Measurements from ENCODE around the gene SMARCD1.

The SMARCD1 gene

DNA sequence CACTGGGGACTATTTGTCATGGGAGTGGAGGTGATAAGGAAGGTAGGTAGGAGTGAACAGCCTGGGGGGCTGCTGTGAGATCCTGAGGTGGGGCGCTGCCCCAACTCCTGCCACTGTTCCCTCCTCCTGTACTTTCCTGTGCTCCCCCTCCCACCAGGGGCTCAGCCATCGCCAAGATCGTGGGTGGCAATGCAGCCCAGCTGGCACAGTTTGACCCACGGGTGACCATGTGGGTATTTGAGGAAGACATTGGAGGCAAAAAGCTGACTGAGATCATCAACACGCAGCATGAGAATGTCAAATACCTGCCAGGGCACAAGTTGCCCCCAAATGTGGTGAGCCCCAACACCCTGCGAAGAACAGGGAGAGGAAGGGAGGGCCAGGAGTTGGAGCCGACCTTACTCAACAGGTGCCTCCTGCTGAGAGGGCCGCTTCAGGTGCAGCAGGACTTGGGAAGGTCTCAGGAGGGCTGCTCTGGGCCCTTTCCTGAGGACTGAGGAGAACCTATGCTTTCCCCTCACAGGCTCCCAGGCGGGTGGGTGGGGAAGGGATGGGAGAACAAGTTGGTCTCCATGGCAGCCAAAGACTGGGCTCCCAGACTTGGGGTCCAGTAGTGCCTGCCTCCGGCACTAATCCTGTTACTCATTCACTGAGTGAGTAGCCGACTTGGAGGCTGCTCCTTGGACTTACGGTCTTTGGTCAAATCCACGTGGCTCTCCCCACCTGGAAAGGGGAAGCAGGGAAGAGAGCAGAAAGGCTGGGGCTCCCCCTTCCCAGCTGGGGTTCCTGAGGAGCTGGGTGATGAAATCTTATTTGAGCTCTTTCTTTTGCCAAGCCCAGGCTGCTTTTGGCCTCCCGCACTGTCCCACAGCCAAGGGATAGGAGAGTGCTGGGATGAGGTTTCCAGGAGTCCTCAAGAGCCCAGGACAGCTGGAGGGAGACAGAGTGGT, 19.6 kb downstream of the SMARCD1 start:
- DNase-seq (ENCODE audit: low read depth in 2 of 2) = no peak

- no peak for DNase-seq (ENCODE audit: low read depth in 2 of 2)
These were observed 20.8 kb downstream of the SMARCD1 start for GRCh38 chr12:50105913-50106450.

DNA sequence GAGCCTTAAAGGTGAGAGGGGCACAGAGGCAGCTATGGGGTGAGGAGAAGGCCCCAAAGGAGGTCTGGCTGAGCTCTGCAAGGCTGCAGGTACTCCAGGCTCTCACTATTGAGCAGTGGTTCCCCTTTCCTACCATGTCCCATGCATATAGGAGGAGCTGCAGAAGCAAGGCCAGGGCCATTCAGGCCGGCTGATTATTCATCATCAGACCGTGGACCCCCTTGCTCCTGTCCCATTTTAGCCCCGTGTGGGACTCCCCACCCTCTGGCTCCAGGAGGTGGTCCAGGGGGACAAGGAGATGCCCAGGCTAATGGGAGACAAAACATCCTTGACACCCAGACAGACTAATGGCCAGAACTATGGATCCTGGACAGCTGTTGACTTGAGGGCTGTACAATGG, 21.8 kb downstream of the SMARCD1 start:
- no peak for DNase-seq (ENCODE audit: low read depth in 2 of 2)

GRCh38 chr12:50107416-50108268, 22.5 kb downstream of the SMARCD1 start:
- DNase-seq (ENCODE audit: low read depth in 2 of 2) = no peak

DNA sequence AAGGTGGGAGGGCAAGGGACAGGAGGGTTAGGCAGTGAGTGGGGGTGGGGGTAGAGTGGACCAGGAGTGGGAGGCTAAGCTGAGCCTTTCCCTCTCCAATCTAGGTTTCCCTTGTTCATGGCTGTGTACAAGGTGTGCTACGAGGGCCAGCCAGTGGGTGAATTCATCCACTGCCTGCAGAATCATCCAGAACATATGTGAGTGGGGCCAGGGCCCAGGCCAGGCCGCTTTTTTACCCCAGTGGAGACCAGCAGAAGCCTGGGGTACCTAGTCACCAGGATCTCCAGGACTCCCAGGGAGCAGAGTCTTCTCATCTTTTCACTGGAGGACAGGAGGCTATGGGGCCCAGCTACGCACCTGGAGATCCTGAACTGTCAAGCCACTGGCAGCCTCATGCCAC, 24.2 kb downstream of the SMARCD1 start:
- DNase-seq (ENCODE audit: low read depth in 2 of 2) = no peak

GRCh38 chr12:50110127-50110761, 25.1 kb downstream of the SMARCD1 start:
- no peak for DNase-seq (ENCODE audit: low read depth in 2 of 2)

DNA sequence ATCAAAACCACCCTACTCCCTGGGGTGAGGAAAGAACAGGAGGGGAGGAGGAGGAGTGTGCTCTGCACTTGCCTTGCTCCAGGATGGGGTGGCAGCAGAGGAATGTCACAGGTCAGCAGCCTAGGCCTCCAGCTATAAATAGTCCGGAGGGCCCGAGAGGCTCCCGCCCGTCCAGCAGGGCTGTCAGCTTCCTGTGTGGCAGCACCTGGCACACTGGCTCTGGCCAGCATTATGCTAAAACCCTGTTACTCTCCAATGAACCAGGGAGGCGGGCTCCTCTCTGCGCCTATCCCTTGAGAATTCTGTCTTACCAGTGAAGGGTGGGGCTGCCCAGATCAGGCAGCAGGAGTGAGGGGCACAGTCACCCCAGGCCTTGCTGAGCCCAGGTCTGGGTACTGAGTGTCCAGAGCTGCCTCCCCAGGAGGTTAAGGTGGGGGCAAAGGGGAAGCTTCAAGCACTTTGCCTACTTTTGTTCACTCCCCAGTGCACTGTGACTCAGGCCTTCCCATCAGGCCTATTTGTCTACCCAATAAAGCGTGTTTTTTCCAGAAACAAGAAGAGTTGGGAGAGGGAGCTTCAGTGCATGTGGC, 25.7 kb downstream of the SMARCD1 start:
- DNase-seq (ENCODE audit: low read depth in 2 of 2) = no peak

GRCh38 chr12:50111395-50111692, 26.2 kb downstream of the SMARCD1 start:
- no peak for DNase-seq (ENCODE audit: low read depth in 2 of 2)

DNA sequence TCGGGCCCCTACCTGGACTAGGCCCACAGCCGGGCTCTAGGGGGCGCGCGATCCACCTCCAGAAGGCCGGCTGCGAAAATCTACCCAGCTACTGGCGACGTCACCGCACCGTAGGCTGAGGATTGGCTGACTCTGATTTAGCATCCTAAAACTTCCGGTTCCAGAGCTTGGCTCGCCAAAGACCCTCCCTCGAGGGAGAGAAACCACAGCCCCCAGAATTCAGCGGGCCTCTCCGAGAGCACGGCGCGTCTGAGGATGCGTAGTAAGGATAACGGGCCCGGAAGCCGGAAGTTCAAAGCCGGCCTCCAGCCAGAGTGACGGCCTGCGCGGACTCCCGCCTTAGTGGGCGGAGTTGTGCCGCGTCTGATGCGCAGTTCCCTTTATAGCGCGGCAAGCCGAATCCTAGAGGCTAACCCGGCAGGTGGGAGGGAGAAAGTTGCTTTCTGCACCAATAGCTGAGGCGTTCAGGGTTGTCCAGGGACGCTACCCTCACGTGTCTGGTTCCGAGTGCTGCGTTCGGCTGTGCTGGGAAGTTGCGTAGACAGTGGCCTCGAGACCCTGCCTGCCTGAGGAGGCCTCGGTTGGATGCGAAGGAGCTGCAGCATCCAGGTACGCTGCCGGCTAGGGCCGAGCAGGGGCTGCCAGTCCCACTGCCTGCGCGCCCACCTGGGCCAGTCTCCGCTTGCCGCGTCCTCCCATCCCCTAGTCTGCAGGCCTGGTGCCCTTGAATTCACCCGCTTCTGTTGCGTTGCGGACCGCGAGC, 26.7 kb downstream of the SMARCD1 start, which contains the start of gene COX14:
Gene COX14, plus strand, starts transcription at position 544 of the 763 bp plus-strand sequence. CDS start 7,808 bp downstream, outside the sequence.
- DNase-seq (ENCODE audit: low read depth in 2 of 2) = peak; percentile 99

GRCh38 chr12:50112456-50113218, 27.5 kb downstream of the SMARCD1 start:
- DNase-seq (ENCODE audit: low read depth in 2 of 2) = no peak

DNA sequence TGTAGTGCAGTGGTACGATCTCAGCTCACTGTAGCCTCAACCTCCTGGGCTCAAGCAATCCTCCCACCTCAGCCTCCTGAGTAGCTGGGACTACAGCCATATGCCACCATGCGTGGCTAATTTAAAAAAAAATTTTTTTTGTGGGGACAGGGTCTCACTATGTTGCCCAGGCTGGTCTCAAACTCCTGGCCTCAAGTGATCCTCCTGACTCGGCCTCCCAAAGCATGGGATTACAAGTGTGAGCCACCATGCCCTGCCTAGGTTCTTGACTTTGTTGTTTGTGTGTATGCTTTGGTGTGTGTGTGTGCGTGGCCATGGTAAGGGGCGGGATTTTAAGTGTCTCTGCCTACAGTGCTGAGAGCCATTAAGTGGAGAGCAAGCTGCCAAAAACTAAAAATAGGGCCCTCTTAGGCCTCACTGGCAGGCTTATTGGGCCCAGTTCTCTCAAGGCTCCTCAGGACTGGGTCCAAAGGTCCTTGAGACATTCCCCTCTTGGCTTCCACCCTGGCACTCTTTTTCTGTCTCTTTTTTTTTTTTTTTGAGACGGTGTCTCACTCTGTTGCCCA, 32.0 kb downstream of the SMARCD1 start:
- no peak for DNase-seq (ENCODE audit: low read depth in 2 of 2)

DNA sequence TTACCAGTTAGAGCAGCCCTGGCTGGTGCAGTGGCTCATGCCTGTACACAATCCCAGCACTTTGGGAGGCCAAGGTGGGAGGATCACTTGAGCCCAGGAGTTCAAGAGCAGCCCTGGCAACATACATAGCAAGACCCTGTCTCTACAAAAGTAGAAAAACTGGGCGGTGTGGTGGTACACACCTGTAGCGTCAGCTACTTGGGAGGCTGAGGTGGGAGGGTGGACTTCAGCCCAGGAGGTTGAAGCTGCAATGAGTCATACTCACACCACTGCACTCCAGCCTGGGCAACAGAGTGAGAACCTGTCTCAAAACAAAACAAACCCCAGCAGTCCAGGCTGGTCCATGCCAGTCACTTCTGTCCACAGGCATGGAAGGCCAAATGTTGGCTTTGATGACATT, 34.2 kb downstream of the SMARCD1 start:
- DNase-seq (ENCODE audit: low read depth in 2 of 2) = no peak

GRCh38 chr12:50120521-50120920, 35.4 kb downstream of the SMARCD1 start:
- no peak for DNase-seq (ENCODE audit: low read depth in 2 of 2)

- no peak for DNase-seq (ENCODE audit: low read depth in 2 of 2)
These were observed 35.8 kb downstream of the SMARCD1 start for GRCh38 chr12:50120953-50121352.

DNA sequence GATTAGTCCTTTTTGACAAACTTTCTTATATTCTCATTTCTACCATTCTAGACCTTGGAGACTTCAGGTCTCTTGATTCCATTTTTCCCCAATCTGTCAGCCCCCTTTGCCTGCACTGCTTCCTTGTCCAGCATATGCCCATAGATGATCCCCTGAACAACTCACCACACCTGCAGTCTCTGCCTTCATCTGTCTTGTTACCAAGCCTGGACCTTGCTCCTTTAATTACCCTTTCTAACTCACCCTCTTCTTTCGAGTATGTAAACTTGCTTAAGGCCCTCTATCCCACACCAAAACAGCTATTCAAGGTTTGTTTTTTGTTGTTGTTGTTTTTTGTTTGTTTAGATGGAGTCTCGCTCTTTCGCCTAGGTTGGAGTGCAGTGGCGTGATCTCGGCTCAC, 36.5 kb downstream of the SMARCD1 start:
- DNase-seq (ENCODE audit: low read depth in 2 of 2) = no peak

DNA sequence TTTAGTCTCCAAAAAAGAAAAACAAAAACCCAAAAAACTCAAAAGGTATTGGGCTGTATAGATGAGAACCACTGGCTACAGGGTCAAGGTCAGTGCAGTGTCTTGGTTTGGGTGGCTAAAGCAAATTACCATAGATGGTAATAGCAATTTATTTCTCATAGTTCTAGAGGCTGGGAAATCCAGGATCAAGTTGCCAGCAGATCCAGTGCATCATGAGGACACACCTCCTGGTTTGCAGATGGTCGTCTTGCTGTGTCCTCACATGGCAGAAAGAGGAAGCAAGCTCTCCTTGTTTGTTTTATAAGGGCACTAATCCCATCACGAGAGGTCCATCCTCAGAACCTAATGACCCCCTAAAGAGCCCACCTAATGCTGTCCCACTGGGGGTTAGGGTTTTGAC, 38.1 kb downstream of the SMARCD1 start:
- DNase-seq (ENCODE audit: low read depth in 2 of 2) = no peak

DNA sequence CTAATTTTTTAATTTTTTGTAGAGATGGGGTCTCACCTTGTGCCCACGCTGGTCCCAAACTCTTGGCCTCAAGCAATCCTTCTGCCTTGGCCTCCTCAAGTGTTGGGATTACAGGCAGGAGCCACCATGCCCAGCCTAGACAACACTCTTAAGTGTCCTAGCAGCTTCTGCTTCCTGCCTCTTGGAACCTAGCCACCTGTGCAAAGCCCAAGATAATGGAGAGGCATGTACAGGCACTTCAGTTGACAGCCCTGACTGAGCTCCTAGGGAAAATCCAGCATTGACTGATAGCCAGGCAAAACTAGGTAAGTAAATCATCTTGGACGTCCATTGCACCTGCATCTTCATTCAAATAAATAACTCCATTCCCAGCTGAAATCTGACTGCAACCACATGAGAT, 42.4 kb downstream of the SMARCD1 start:
- DNase-seq (ENCODE audit: low read depth in 2 of 2) = no peak

DNA sequence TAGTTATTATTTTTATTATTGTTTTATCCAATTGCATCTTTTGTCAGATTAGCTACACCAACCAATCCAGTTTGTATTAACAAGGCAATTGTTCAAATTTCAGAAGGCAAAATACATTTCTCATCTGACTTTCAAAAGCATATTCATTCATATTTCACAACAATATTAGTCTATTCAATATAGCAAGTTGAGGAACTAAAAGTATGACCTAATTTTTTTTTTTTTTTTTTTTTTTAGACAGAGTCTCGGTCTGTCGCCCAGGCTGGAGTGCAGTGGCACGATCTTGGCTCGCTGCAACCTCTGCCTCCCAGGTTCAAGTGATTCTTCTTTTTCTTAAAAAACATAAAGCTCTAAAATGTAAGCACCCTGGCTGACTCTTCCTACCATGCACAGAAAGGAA, 44.1 kb downstream of the SMARCD1 start:
- no peak for DNase-seq (ENCODE audit: low read depth in 2 of 2)

- peak in 1 of 2 experiments; percentile 27 for DNase-seq (ENCODE audit: low read depth in 2 of 2)
These were observed 47.5 kb downstream of the SMARCD1 start for GRCh38 chr12:50132505-50133135.

Measured in fibroblast of skin of left quadriceps (primary cell).